Activated CD4-positive, alpha-beta T cell treated with anti-CD3 and anti-CD28 coated beads, Interleukin-2, amount 50 U/mL, for 1 hour (primary cell): ENCODE measurements around the gene SMIM34.
"Not testable (repeated sequence)": the region's sequence is repeated elsewhere in the genome, so short reads cannot be mapped to it uniquely, and the experiment has no call there.

Experiments used
- DNase-seq: peaks from one replicate; pipeline ENCODE4 v3.0.0-alpha.2; 2020

Gene SMIM34, protein sequence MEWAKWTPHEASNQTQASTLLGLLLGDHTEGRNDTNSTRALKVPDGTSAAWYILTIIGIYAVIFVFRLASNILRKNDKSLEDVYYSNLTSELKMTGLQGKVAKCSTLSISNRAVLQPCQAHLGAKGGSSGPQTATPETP

DNA sequence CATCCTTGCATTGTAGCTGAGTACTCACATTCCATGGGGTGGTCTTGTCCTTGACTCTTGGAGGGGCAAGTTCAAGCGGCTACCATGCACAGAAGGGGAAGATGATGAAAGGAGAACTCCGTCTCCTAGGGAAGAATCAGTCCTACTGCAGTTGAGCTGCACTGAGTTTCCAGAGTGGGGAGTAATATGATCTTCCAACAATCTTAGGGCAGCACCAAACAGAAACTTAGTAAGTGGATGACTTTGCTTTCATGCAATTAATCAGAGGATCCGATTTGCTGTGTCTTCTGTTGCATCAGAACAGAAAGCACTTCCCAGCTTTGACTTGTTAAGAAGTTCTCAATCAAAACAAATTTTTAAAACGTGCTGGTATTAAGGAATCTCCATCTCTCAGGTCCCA is at the start of gene SMIM34:
TSS of gene SMIM34 (minus strand) at position 147 of the 400 bp plus-strand sequence. CDS start at position 35, 112 bp downstream.
- not testable (repeated sequence) for DNase-seq

DNA sequence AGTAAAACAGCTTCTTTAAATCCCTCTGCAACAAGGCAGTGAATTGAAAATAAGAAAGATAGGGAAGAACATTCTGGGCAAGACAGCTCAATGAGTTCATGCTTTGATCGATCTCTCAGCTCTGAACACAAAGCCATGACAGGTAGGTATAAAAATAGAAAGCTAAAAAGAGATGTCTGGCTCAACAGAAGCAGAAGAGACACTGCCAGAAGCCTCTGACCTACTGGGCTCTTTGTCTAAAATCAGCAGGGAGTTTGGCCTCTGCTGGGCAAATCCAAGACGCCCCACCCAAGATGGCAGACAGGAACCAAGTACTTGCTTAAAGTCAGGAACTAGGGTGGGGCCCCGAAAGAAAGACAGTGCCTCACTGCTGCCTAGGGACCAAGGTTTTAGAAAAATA is 43.6 kb upstream of the SMIM34 start:
- DNase-seq = not testable (repeated sequence)

DNA sequence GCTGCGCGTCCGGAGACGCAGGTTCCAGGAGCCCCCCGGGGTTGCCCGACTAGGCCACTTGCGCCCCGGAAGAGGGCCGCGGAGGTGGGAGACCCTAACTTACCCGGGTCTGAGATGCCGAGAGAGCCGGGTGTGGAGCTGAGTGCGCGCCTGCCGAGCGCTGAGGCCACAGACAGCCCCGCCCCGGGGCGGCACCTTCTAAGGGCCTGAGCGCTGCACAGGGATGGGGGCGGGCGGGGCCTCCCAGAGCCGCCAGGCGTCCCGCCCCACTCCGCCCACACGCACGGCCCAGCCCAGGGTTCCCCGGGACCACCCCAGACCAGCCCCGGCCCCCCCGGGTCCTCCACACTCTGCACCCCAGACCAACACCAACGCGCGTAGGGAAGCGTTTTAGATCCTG is 35.7 kb upstream of the SMIM34 start:
- DNase-seq = not testable (repeated sequence)

DNA sequence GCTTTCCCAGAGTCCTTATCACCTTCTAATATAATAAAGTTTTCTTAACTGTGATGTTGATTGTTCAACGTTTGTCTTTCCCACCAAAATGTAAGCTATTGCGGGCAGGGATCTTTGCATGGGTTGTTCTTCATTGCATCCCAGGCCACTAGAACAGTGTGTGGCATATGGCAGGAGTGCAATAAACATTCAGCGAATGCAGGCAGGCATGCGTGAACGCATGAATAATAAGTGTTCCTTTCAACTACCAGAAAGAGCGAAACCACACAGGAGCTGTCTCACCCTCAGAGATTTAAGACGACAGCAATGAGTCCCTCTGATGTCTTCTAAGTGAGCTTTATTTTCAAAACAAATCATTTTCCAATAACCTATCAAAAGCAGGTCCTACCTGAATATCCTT is 34.5 kb upstream of the SMIM34 start:
- not testable (repeated sequence) for DNase-seq

DNA sequence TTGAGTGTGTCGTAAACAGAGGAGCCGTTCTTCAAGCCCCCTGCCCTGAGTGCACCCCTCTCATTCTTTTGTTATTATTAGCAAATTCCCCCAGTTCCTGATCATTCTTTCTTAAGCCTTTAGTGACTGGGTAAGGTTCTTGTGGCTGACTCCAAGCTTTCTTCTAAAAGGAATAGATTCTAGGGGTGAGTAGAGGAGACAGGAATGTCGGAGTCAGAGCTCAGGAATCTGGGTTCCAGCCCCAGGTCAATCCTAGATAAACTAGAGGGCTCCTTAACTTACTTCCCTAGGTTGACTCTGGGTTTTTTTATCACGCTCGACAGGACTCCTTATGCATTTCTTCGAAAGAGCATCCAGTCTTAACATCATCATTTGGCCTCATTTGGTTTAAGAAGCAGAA is 32.4 kb upstream of the SMIM34 start:
- not testable (repeated sequence) for DNase-seq

DNA sequence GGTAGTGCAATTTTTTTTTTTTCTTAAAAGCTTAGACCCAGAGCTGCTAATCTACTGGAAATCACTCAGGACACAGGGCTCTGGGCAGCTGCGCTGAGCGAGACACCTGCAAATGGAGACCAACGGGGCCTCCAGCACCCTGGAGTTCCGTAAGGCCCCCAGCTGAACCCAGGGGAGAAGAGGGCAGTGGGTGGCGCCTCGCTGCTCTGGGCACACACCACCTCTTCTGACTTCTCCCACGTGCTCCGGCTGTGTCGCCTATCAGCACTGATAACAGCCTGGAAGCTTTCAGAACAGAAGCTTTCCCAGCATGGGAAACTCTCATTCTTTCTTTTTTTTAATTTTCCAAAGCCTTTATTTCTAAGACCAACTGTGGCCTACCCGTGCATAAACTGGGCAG is 31.9 kb upstream of the SMIM34 start:
- DNase-seq = not testable (repeated sequence)

DNA sequence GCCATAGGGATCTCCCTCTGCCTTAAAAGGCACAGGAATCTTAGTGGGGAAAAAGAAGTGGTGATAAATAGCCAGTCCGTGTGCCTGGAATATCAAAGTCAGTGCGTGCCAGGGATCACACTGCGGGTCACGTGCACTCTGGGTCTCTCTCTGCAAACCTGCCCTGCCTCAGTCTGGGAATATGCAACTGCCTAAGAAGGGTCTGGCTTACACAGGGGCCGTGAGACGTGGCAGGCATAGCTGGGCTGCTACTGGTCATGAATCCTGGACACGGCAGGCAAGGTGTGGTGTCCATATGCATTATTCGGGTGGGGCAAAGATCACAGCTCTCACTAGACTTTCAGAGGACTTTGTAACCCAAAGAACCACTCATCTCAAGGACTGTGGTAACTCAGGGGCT is 23.3 kb upstream of the SMIM34 start:
- DNase-seq = not testable (repeated sequence)

DNA sequence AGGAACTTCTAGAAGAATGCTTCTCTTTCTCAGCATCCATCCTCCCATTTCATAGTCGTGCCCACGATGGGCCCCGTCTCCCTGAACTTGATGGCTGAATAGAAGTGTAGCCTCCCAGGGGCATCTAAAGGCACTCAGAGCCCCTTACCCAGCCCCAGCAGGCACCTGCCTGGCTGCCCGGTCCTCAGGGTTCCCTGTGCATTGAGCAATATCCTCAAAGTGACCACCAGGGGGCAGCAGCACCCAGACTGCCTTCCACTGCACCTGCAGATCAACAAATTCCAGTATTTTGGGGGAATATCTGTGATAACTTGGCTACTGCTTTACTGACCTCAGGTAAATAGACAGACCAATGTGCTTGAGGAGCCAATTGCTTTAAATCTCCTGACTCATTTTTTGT is 19.7 kb upstream of the SMIM34 start:
- not testable (repeated sequence) for DNase-seq

DNA sequence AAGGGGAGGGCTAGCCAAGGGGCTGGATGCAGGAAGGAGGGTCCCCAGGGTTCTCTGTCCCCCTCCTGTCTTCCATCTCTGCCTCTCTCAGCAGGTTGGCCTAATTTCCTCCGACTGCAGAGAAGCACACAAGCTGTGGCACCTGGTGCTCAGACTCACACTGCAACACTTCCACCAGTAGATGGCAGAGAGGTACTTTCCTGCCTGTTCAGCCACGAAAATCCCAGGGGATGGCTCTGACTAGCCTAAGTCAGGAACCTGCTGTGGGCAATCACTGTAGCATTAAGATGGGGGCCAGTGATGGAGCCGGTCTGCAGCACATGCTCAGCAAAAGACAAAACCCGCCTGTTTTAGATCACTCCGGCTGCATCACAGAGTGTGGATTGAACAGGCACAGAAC is 6.0 kb upstream of the SMIM34 start:
- DNase-seq = not testable (repeated sequence)

DNA sequence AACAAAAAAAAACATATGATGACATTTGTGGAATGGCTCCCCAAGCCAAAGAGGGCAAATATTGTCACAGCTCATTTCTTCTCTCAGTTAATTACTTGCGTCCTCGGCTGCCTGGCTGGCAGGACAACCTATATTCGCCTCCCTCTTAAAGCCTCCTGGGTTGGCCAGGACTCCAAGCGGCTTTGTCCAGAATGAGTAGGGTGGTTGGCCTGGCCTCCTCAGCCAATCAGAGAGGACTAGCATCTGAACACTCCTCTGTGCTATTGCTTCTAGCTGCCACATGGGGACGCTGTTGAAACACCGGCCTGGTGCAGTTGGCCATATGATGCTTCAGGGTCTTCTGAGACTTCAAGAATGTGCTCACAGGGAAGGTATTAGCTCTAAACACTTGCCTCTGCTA is 4.7 kb upstream of the SMIM34 start:
- not testable (repeated sequence) for DNase-seq

DNA sequence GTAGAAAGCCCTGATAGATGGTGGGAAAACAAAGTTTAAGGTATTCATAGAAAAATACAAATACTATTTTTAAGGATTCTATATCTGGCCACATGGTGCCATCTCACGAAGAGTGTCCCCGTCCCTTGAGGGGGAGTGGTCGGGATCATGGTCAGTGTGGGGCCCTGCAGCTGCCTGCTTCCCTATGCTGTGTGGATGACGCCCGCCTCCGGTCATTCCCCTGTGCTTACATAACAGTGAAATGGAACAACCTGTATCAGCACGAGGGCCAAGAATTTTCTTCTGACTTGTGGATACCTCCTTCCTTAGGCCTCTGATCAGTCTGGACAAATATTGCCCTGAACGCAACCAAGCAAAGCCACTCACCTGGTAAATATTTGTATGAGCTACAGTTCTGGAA is 3.6 kb upstream of the SMIM34 start:
- DNase-seq = not testable (repeated sequence)

DNA sequence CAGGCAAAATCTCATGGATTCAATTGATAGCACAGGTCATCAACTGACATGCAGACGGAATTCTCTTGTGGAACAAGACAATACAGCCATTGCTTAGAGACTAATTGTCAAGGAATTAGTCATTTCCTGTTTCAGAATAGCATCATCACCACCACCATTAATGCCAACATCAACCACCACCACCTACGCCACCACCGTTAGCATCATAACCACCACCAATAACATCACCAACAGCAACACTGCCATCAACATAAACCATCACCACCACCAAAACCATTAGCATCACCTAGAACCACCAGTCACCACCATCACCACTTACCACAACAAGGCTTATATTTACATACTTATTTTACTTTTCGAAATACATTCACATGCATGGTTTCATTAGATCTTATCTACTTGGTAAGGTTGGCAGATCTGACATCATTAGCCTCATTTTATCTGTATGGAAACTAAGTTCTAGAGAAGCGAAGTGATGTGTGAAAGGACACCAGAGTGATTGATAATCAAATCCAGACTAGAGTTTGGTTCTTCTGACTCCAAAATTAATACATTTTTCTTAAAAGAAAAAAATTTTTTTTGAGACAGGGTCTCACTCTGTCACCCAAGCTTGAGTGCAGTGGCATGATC is 6.2 kb downstream of the SMIM34 start:
- not testable (repeated sequence) for DNase-seq

DNA sequence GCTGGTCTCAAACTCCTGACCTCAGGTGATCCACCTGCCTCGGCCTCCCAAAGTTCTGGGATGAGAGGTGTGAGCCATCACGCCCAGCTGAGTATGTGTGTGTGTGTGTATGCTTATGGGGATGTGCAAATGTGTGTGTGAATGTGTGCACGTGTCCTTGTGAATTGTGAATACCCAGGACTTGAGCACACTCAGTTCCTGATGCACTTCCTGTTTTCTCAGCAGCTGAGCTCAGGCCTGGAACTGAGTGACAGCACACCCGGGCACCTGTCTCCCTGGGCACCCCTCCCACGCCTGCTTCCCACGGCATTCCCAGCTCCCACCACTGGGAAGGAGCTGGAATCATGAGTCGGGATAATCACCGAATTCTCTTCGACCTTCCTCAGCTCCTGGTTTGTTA is 16.5 kb downstream of the SMIM34 start:
- not testable (repeated sequence) for DNase-seq

DNA sequence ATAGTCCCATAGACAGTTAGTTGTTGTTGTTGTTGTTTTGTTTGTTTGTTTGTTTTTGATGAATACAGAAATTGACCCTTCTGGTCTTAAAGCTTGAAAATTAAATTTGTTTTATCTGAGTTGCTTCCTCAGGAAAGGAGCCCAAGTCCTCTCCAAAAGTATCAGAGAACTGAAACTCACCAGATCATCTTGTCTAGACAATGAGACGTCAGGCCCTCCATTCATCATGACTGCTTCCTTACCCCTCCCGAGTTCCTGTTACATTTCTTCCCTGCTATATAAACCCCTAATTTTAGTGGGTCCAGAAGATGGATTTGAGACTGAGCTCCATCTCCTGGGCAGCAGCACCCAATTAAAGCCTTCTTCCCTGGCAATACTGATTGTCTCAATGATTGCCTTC is 17.1 kb downstream of the SMIM34 start:
- DNase-seq = not testable (repeated sequence)

DNA sequence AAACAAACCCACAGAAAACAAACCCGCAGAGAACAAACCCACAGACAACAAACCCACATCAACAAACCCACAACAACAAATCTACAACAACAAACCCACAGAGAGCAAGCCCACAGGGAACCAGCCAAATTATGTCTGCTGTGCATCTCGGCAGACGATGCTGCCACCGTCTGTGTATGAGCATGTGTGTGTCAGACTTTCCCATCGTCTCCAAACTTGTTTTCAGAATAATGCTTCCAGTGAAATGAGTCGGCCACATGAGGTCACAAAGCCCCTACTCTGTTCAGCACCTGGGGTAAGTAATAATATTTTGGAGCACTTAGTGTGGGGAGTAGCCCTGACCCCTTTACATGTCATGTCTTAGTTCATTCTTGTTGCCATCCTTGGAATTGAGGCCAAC is 17.6 kb downstream of the SMIM34 start:
- DNase-seq = not testable (repeated sequence)

DNA sequence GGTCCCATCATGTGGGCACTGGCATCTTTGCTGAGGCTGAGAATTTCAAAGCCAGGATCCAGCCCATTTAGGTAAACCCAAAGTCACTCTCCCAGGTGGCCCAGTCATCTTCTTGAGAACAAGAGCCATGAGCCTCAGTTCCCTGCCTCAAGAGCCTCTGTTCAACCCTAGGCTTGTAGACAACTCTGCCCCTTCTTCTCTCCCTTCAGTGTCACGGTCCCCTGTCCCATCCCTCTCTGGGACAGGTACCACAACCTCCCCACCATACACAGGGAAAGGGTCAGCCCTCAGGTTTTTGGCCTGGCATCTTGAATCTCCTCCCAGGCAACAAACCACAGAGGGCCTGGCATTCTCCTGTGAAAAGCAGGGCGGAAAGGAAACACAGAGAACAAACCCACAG is 18.1 kb downstream of the SMIM34 start:
- DNase-seq = not testable (repeated sequence)

DNA sequence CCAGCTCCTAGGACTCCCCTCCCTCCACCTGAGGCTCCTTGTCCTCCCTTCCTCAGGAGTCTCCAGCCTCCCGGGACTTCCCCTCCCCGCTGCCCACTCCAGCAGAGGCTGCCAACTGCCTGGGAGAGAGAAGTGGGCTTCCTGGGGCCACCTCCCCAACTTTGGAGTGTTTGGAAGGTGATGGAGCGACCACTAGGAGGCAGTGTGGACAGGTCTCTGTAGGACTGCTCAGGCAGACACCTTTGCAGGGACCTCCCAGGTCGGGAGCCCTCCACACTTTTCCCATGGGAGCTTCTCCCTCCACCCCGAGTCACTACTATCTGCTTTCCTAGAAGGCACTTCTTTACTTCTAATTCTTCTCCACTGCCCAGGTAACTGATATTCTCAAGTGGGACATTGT is 19.0 kb downstream of the SMIM34 start:
- not testable (repeated sequence) for DNase-seq

DNA sequence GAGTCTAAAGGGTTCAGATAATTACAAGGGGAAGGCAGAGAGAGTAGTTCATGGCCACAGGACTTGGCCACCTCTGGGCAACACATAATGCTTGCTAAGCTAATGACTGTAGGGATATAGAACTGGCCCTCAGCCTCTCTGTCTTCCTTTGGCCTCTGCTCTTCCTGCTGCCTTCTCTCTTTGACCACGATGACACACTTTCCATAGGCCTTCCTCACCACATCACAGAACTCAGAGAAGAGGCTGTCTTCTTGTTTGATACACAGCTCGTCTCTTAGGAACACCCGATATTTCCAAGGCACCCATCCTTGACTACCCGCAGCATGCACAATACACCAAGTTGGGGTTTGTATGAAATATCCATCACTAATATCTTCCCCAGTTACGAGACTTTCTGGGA is 23.2 kb downstream of the SMIM34 start:
- not testable (repeated sequence) for DNase-seq

DNA sequence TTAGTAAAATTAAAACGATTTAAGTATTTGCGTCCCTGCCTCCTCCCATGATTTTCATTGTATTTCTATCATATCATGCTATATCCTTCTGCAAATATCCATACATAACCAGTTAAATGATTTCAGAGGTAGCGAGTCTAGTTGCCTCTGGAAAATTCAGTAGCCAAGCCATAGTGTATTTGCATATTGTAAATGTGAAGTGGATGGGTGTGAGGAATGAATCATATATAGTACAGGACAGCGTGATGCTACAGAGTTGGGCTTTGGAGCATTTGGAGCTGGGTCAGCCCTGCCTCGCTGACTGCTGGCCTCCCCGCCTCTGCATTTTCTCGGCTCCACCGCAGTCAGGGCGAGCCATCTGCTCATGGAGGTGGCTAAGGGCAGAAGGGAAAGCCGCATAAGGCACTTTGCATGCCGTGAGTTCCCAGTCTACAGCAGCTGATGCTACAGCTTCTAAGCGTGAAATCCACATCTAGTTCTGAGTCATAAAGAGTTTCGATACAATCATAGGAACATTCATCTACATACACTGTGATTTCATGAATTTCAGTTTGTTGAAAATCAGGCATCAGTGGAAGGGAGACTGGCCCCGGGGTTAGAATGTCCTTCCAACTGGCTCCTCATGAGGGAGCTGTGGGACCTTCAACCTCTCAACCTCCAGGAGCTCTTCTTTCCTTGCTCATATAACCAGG is 39.9 kb downstream of the SMIM34 start:
- not testable (repeated sequence) for DNase-seq

DNA sequence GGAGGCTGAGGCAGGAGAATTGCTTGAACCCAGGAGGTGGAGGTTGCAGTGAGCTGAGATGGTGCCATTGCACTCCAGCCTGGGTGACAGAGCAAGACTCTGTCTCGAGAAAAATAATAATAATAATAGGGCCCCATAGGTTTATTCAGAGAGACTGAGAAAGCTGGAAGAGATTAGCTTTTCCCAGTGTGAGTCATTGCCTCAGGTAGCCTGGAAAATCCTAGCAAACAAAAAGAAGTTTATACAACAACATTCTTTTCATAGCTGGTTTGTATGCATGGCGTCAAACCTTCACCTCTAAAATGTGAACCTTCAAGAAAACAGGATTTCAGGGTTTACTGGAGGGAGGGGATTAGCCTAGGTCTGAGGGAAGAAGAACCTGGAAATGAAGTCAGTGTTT is 40.6 kb downstream of the SMIM34 start:
- DNase-seq = not testable (repeated sequence)

DNA sequence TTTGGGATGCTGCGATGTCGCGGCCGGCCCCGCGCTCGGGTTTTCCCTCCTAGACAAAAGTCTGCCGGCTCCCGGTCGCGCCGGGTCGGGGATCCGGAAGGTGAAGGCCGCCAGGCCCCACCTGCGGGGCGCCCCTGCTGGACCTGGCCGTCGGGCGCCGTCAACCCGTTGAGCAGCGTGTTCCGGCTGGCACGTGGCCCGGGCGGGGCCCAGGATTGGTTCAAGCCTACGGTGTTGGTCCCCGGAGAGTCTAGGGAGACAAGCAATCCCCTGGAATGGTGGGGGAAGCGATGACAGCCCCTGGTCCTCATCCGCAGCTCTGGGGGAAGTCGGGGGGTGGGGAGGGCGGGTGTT is 48.2 kb downstream of the SMIM34 start:
- DNase-seq = not testable (repeated sequence)

DNA sequence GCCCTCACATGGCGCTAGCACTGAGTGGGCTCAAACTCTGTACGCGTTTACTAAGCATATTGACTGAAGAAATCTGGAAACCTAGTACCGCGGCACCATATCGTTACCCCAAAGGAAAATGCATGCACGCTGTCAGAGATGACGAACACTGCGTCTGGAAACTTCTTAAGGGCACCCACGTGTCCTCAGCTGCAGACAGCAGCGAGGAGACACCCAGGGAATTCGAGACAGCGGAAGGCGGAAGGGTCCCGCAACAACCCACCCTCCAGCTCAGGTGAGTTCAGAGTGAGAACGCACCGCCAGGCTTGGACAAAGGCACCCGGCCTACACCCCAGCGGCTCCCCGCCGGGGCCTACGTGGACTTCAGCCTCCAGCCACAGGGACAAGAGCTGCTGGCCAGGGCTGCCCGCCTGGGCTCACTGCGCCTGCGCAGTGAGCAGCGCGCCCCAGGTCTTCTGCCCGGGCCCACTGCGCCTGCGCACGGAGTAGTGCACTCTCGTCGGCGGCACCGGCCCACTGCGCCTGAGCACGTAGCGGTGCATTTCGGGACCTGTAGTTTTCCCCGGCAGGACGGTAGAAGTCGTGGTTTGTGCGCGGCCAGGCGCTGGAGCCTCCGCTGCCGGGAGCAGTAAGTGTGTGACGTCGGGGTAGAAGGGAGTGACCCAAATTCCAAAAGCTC is 48.7 kb downstream of the SMIM34 start, which contains the start of gene SMIM11:
TSS of gene SMIM11 (plus strand) at position 568 of the 679 bp plus-strand sequence. CDS start 3,998 bp downstream, outside the sequence.
- DNase-seq = not testable (repeated sequence)

DNA sequence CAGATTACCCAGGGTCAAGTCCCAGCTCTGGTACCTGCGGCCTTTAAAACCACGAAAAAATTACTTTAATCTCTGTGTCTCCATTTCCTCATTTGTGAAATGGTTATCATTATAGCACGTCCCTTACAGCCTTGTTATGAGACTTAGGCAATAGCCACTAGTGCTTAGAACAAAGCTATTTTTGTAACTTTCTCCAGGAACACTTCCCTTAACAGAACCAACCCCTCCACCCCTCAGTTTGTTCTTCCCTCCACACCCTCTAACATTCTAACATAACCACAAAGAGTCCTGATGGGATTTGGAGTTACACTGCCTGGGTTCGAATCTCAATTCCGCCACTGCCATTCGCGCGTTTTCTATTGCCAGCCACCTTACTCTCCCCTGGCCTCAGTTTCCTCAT is 49.3 kb downstream of the SMIM34 start:
- DNase-seq = not testable (repeated sequence)

DNA sequence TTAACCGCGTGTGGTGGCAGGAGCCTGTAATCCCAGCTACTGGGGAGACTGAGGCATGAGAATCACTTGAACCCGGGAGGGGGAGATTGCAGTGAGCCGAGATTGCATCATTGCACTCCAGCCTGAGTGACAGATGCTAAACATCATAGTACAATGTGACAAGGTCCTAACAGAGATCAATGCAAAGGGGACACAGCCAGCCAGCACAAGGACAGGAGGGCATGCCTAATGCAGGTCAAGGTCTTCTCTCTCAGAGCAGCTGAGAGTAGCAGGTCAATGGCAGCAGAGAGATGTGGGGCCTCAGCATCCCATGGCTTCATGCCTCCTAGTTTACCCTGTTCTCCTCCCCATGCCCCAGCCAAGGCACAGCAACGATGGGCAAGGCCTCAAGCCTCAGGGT is 51.4 kb downstream of the SMIM34 start:
- DNase-seq = no peak
